ENCODE results near the gene IL37.

- TF ChIP-seq EZH2 (IDR thresholded peaks at IDR 0.05; ENCODE audit: insufficient read depth, poor library complexity, severe bottlenecking) = no peak
- TF ChIP-seq EZH2phosphoT487 (IDR thresholded peaks at IDR 0.05; ENCODE audit: insufficient read depth, low read depth) = no peak
These were observed 24.7 kb upstream of the IL37 start for GRCh38 chr2:112886291-112886690.

Data from GM23248 (cell line).